Placental epithelial cell (primary cell): ENCODE results near the gene CLRN3. TPM values are rescaled to one million over a fixed set of nuclear protein-coding genes. Genes with fewer than 3 reads are reported as not detected.

Experiments used
- total RNA-seq: library from RNA; depleted of rRNA; stranded (reverse); fragments of >200 nt; gene quantifications from 2 replicates; pipeline ENCODE4 v1.2.3, GENCODE V29; 2012

Gene CLRN3, protein sequence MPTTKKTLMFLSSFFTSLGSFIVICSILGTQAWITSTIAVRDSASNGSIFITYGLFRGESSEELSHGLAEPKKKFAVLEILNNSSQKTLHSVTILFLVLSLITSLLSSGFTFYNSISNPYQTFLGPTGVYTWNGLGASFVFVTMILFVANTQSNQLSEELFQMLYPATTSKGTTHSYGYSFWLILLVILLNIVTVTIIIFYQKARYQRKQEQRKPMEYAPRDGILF
- total RNA-seq = not detected in 2 replicates

GRCh38 chr10:127892743-127893142 is at the start of gene CLRN3:
CLRN3 (minus strand) TSS chr10:127892941; CDS start chr10:127892784, 157 bp downstream.

DNA sequence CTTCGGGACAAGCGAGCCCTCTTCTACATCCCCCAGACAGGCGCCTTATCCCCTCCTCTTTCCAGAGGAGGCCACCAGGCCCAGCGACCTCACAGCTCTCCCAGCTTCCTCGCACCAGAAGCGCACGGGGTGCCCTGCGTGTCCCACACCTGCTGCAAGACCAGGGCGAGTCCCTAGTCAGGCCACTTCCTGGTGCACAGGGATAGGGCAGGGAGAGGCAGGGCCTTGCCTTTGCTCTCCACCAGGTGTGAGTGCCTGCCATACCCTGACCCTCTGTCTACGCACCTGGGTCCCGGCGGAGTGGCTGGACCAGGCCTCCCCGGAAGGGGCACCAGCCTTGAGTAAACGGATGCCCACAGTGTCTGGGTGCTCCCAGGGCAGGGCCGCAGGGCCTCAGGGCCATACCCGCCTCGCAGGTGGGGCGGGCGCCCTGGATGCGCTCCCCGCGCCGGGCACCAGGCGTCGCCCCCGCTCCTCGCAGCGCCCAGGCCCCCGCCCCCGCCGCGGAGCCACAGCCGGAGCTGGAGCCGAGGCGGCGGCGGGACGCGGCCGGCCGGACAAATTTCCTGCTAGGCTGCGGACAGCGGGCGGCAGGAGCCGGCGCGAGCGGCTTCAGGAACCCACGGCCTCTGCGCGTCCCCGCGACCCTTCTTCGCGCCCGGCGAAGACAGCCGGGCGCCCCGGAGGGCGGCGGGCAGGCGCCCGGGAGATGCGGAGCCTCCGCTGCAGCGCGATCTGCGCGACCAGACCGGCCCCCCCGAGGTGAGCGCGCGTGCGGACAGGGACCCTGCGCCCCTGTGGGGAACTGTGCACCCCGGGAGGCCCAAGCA is 14.0 kb upstream of the CLRN3 start, which contains the start of gene PTPRE:
PTPRE (plus strand) TSS at position 556 of the 830 bp plus-strand sequence. CDS start 133,779 bp downstream, outside the sequence.

Other genes with a start within 250 kb of the CLRN3 start
- not detected in 2 replicates for gene FOXI2, start 155.8 kb downstream of the CLRN3 start, total RNA-seq
- 3.5 and 4.7 TPM in 2 replicates for gene PTPRE, start 14.2 kb upstream of the CLRN3 start, total RNA-seq
- 5.1 and 8.8 TPM in 2 replicates for gene MKI67, start 233.5 kb upstream of the CLRN3 start, total RNA-seq